RWPE1 (cell line): ENCODE results near the gene TWIST2.

Source experiments
- CTCF ChIA-PET: fragments of 350-600 bp; sonication (Branson Sonifier 250); formaldehyde crosslinking; extraction: SDS; loops from one replicate; lab custom pipeline; 2021; lab: Yijun Ruan, JAX
- POLR2A ChIA-PET: fragments of 400-600 bp; formaldehyde crosslinking; extraction: SDS; loops from one replicate; lab custom pipeline; 2020; ENCODE audit warnings: antibody characterized with exemption; ENCODE audit not compliant: low non-redundant PET; lab: Yijun Ruan, JAX
- DNase-seq: peaks from one replicate; pipeline ENCODE4 v3.0.0; 2012; ENCODE audit warnings: low spot score
- H3K27ac ChIP-seq: fragments of 450-650 bp; 2 replicates; pipeline ENCODE4 v1.5.1; 2017
- CTCF ChIP-seq: fragments of 450-650 bp; conservative IDR thresholded peaks from 2 replicates; pipeline ENCODE4 v1.5.1; 2017; ENCODE audit warnings: low read depth, mild to moderate bottlenecking

TWIST2 gene

GRCh38 chr2:238818561-238818960, 29.3 kb upstream of the TWIST2 start:
- H3K27ac ChIP-seq = no peak overlapping the region
- TF ChIP-seq CTCF = no peak
- CTCF ChIA-PET = interaction anchor here (0.6 kb wide), 1 partner anchor 31 kb away, joined by 3 read pairs; no protein-coding TSS in a partner anchor
- POLR2A ChIA-PET = no interaction called here
- DNase-seq = no peak

- CTCF ChIA-PET = no interaction called here
- no peak overlapping the region for H3K27ac ChIP-seq
- POLR2A ChIA-PET = no interaction called here
Measured at GRCh38 chr2:238820197-238820596, 27.7 kb upstream of the TWIST2 start.

GRCh38 chr2:238820916-238821315, 27.0 kb upstream of the TWIST2 start:
- ChIA-PET CTCF (no interaction called here), POLR2A (no interaction called here)
- H3K27ac ChIP-seq = no peak overlapping the region
- no peak for TF ChIP-seq CTCF
- no peak for DNase-seq

More at GRCh38 chr2:238820197-238820596, 27.7 kb upstream of the TWIST2 start:
- TF ChIP-seq CTCF = no peak
- DNase-seq = no peak

GRCh38 chr2:238821391-238821790, 26.5 kb upstream of the TWIST2 start:
- CTCF ChIA-PET = interaction anchor here (0.6 kb wide), 1 partner anchor 37 kb away, joined by 3 read pairs; no protein-coding TSS in a partner anchor
- POLR2A ChIA-PET = no interaction called here

GRCh38 chr2:238821944-238822670, 25.8 kb upstream of the TWIST2 start:
- CTCF ChIA-PET = interaction anchor here (0.6 kb wide), 2 partner anchors 37 to 70 kb away, joined by 3 to 6 read pairs; no protein-coding TSS in a partner anchor
- no peak for DNase-seq
- no peak for TF ChIP-seq CTCF
- no peak overlapping the region for H3K27ac ChIP-seq
- POLR2A ChIA-PET = no interaction called here

More at GRCh38 chr2:238821391-238821790, 26.5 kb upstream of the TWIST2 start:
- no peak for DNase-seq
- TF ChIP-seq CTCF = no peak
- no peak overlapping the region for H3K27ac ChIP-seq

GRCh38 chr2:238822955-238823354, 24.9 kb upstream of the TWIST2 start:
- no peak overlapping the region for H3K27ac ChIP-seq
- no peak for TF ChIP-seq CTCF
- CTCF ChIA-PET = no interaction called here
- POLR2A ChIA-PET = no interaction called here
- no peak for DNase-seq
